HepG2 (cell line): ENCODE results near the gene PPP1CB. TPM values are rescaled to one million over a fixed set of nuclear protein-coding genes. Genes with fewer than 3 reads are reported as not detected.
A peak's percentile ranks its signal among the peaks of the same experiment; 100 is the strongest.

Experiments used
- CBX5 ChIP-seq: sonication (generic); formaldehyde crosslinking; IDR thresholded peaks from 2 replicates; pipeline ENCODE4 v1.4.0; 2020; ENCODE audit warnings: missing genetic modification reagents, borderline replicate concordance
- CEBPG ChIP-seq: IDR thresholded peaks from 2 replicates; pipeline ENCODE4 v1.6.1; 2016
- CREB1 ChIP-seq, 2 experiments: fragments of 450-650 bp in 1 of 2; IDR thresholded peaks; 2 replicates each; pipeline ENCODE4 v1.6.1; 2016 to 2017; ENCODE audit warnings: control low read depth in 1 of 2, mild to moderate bottlenecking in 1 of 2, missing compliant biosample characterization in 1 of 2, missing genetic modification characterization in 1 of 2
- MBD4 ChIP-seq: IDR thresholded peaks from 2 replicates; pipeline ENCODE4 v1.6.1; 2012; ENCODE audit warnings: low read length, inconsistent platforms, borderline replicate concordance
- TEAD3 ChIP-seq: optimal IDR thresholded peaks from 2 replicates; pipeline ENCODE3; 2016; ENCODE audit warnings: borderline replicate concordance
- ZFP82 ChIP-seq: sonication (generic); formaldehyde crosslinking; IDR thresholded peaks from 2 replicates; pipeline ENCODE4 v1.5.1; 2020; ENCODE audit warnings: mild to moderate bottlenecking, missing genetic modification reagents, borderline replicate concordance
- ZKSCAN5 ChIP-seq: sonication (generic); formaldehyde crosslinking; IDR thresholded peaks from 2 replicates; pipeline ENCODE4 v1.5.1; 2020; ENCODE audit warnings: mild to moderate bottlenecking, missing genetic modification reagents
- ZNF17 ChIP-seq: sonication (generic); formaldehyde crosslinking; IDR thresholded peaks from 2 replicates; pipeline ENCODE4 v1.5.0; 2020; ENCODE audit warnings: mild to moderate bottlenecking, missing genetic modification reagents
- ZNF605 ChIP-seq: sonication (generic); formaldehyde crosslinking; IDR thresholded peaks from 2 replicates; pipeline ENCODE4 v1.8.0; 2022; ENCODE audit warnings: mild to moderate bottlenecking, missing genetic modification reagents
- ZNF615 ChIP-seq: sonication (generic); formaldehyde crosslinking; IDR thresholded peaks from 2 replicates; pipeline ENCODE4 v1.5.0; 2020; ENCODE audit warnings: mild to moderate bottlenecking, missing genetic modification reagents, borderline replicate concordance
- polyA plus RNA-seq, 8 experiments: library from polyadenylated mRNA; depleted of rRNA in 3 of 8; stranded (reverse) in 7 of 8; unstranded in 1 of 8; fragments of >200 nt; fragmentation: Illumina TruSeq in 4 of 8; extraction: Trizol in 4 of 8; gene quantifications; 2 replicates each; pipeline versions ENCODE4 v1.2.1 to v1.2.3, GENCODE V29; 2011 to 2016; ENCODE audit warnings: low read depth in 4 of 8, missing spikeins in 1 of 8, mixed read lengths in 1 of 8; ENCODE audit not compliant: insufficient read depth in 1 of 8
- total RNA-seq, 5 experiments: library from RNA; depleted of rRNA; stranded (reverse); fragments of >200 nt; fragmentation: Illumina TruSeq; extraction: Trizol; gene quantifications; 2 replicates each; pipeline ENCODE4 v1.2.3, GENCODE V29; 2016; ENCODE audit warnings: low read depth in 1 of 5
- TF ChIP-seq, protein P1 (sequence below): sonication (generic); formaldehyde crosslinking; IDR thresholded peaks from 2 replicates; pipeline ENCODE4 v1.4.0; 2020; ENCODE audit warnings: missing genetic modification reagents
- TF ChIP-seq, protein P2 (sequence below): sonication (generic); formaldehyde crosslinking; IDR thresholded peaks from 2 replicates; pipeline ENCODE4 v1.4.0; 2020; ENCODE audit warnings: missing genetic modification reagents, mild to moderate bottlenecking, borderline replicate concordance
- TF ChIP-seq, protein P3 (sequence below): sonication (generic); formaldehyde crosslinking; IDR thresholded peaks from 2 replicates; pipeline ENCODE4 v1.8.0; 2022; ENCODE audit warnings: missing genetic modification reagents, mild to moderate bottlenecking, moderate library complexity, borderline replicate concordance
- TF ChIP-seq, protein P4 (sequence below): sonication (generic); formaldehyde crosslinking; IDR thresholded peaks from 2 replicates; pipeline ENCODE4 v1.9.0; 2021; ENCODE audit warnings: missing genetic modification reagents, mild to moderate bottlenecking, borderline replicate concordance
- TF ChIP-seq, protein P5 (sequence below): sonication (generic); formaldehyde crosslinking; IDR thresholded peaks from 2 replicates; pipeline ENCODE4 v1.5.1; 2020; ENCODE audit warnings: mild to moderate bottlenecking, missing genetic modification reagents, borderline replicate concordance

The PPP1CB gene
- total and polyA plus RNA-seq, 2 of the 13 experiments (the other 11 are each of a cell fraction or from before 2014, with no cell fraction given): 46.9 to 109 TPM

DNA sequence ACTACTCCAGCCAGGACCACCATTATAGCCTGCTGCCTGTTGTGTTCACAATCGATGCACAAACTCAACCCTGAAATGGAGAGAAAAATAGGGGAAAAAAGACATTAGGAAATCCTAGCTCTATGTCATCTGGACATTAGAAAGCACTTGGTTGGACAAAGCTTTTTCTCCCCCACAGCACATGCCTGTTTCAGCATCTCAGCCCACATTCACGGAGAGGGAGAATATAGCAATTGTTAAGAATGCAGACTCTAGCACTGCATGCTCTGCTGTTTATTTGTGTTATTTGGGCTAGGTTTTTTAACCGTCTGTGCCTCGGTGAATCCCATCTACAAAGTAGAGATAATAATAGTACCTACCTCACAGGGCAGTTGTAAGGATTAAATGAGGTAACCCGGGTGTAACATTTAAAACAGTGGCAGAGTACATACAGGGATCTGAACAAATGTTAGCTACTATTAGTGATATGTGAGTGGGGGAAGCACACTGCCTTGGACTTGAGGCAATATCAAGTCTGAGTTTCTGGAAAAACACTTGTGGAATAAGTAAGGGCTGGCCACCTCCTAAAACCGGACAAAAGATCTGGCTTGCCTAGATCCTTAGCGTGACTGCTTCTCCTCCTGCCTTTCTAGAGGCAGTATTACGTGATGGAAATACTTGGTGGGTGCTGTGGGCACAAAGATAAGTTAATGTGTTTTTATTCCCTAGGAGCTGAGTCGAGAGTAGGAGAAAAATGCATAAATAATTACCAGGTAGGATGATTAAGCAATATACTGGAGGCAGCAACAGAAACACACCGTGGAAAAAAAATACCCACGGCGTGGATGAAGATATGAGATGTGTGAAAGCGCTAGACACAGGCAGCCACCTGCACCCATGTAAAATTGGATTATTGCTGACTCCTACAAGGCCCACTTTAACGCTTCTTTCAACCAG lies 1.0 kb upstream of the PPP1CB start (continued):
- TF ChIP-seq, protein P1, sequence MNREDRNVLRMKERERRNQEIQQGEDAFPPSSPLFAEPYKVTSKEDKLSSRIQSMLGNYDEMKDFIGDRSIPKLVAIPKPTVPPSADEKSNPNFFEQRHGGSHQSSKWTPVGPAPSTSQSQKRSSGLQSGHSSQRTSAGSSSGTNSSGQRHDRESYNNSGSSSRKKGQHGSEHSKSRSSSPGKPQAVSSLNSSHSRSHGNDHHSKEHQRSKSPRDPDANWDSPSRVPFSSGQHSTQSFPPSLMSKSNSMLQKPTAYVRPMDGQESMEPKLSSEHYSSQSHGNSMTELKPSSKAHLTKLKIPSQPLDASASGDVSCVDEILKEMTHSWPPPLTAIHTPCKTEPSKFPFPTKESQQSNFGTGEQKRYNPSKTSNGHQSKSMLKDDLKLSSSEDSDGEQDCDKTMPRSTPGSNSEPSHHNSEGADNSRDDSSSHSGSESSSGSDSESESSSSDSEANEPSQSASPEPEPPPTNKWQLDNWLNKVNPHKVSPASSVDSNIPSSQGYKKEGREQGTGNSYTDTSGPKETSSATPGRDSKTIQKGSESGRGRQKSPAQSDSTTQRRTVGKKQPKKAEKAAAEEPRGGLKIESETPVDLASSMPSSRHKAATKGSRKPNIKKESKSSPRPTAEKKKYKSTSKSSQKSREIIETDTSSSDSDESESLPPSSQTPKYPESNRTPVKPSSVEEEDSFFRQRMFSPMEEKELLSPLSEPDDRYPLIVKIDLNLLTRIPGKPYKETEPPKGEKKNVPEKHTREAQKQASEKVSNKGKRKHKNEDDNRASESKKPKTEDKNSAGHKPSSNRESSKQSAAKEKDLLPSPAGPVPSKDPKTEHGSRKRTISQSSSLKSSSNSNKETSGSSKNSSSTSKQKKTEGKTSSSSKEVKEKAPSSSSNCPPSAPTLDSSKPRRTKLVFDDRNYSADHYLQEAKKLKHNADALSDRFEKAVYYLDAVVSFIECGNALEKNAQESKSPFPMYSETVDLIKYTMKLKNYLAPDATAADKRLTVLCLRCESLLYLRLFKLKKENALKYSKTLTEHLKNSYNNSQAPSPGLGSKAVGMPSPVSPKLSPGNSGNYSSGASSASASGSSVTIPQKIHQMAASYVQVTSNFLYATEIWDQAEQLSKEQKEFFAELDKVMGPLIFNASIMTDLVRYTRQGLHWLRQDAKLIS (CRISPR knock-in tag): no peak; the same call in 1 of the 2 replicates
- TF ChIP-seq CEBPG (CRISPR knock-in tag): peak; percentile 25
- TF ChIP-seq MBD4: peak; percentile 77; the same call in 1 of the 2 replicates
- TF ChIP-seq, protein P2, sequence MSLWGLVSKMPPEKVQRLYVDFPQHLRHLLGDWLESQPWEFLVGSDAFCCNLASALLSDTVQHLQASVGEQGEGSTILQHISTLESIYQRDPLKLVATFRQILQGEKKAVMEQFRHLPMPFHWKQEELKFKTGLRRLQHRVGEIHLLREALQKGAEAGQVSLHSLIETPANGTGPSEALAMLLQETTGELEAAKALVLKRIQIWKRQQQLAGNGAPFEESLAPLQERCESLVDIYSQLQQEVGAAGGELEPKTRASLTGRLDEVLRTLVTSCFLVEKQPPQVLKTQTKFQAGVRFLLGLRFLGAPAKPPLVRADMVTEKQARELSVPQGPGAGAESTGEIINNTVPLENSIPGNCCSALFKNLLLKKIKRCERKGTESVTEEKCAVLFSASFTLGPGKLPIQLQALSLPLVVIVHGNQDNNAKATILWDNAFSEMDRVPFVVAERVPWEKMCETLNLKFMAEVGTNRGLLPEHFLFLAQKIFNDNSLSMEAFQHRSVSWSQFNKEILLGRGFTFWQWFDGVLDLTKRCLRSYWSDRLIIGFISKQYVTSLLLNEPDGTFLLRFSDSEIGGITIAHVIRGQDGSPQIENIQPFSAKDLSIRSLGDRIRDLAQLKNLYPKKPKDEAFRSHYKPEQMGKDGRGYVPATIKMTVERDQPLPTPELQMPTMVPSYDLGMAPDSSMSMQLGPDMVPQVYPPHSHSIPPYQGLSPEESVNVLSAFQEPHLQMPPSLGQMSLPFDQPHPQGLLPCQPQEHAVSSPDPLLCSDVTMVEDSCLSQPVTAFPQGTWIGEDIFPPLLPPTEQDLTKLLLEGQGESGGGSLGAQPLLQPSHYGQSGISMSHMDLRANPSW (CRISPR knock-in tag): 0 out of 2 replicates have a peak, but pooled peaks have one; percentile 70
- TF ChIP-seq ZKSCAN5: 0 out of 2 replicates have a peak, but pooled peaks have one; percentile 9
- no peak for TF ChIP-seq CBX5 (CRISPR knock-in tag)
- TF ChIP-seq ZNF605 (CRISPR knock-in tag): peak; percentile 35; the same call in 1 of the 2 replicates
- no peak for TF ChIP-seq ZNF17 (CRISPR knock-in tag)
- no peak for TF ChIP-seq CREB1 (IDR thresholded peaks at IDR 0.05)
- peak; percentile 43 for TF ChIP-seq CREB1 (CRISPR knock-in tag; IDR thresholded peaks at IDR 0.05)
- TF ChIP-seq, protein P3, sequence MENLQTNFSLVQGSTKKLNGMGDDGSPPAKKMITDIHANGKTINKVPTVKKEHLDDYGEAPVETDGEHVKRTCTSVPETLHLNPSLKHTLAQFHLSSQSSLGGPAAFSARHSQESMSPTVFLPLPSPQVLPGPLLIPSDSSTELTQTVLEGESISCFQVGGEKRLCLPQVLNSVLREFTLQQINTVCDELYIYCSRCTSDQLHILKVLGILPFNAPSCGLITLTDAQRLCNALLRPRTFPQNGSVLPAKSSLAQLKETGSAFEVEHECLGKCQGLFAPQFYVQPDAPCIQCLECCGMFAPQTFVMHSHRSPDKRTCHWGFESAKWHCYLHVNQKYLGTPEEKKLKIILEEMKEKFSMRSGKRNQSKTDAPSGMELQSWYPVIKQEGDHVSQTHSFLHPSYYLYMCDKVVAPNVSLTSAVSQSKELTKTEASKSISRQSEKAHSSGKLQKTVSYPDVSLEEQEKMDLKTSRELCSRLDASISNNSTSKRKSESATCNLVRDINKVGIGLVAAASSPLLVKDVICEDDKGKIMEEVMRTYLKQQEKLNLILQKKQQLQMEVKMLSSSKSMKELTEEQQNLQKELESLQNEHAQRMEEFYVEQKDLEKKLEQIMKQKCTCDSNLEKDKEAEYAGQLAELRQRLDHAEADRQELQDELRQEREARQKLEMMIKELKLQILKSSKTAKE: 0 out of 2 replicates have a peak, but pooled peaks have one; percentile 14
- TF ChIP-seq ZFP82 (CRISPR knock-in tag): 0 out of 2 replicates have a peak, but pooled peaks have one; percentile 20
- TF ChIP-seq, protein P4, sequence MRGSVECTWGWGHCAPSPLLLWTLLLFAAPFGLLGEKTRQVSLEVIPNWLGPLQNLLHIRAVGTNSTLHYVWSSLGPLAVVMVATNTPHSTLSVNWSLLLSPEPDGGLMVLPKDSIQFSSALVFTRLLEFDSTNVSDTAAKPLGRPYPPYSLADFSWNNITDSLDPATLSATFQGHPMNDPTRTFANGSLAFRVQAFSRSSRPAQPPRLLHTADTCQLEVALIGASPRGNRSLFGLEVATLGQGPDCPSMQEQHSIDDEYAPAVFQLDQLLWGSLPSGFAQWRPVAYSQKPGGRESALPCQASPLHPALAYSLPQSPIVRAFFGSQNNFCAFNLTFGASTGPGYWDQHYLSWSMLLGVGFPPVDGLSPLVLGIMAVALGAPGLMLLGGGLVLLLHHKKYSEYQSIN (CRISPR knock-in tag): no peak
- TF ChIP-seq TEAD3 (CRISPR knock-in tag): peak; percentile 23
- TF ChIP-seq ZNF615 (CRISPR knock-in tag): 0 out of 2 replicates have a peak, but pooled peaks have one; percentile 59
- TF ChIP-seq, protein P5, sequence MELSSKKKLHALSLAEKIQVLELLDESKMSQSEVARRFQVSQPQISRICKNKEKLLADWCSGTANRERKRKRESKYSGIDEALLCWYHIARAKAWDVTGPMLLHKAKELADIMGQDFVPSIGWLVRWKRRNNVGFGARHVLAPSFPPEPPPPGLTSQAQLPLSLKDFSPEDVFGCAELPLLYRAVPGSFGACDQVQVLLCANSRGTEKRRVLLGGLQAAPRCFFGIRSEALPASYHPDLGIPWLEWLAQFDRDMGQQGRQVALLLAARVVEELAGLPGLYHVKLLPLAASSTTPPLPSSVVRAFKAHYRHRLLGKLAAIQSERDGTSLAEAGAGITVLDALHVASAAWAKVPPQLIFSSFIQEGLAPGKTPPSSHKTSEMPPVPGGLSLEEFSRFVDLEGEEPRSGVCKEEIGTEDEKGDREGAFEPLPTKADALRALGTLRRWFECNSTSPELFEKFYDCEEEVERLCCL: peak; percentile 18; the same call in 1 of the 2 replicates
